GM12878 (cell line): ENCODE data around the gene MYO1E. TPM values are rescaled to one million over a fixed set of nuclear protein-coding genes. Genes with fewer than 3 reads are reported as not detected.

Source experiments
- ATAC-seq: fragments of 200-7000 bp; cut with Tn5 transposase; 3 replicates; pipeline ENCODE4 v1.9.1; 2020; ENCODE audit warnings: mild to moderate bottlenecking, moderate library complexity
- BruUV-seq: library from RNA; stranded (reverse); fragments of 400-500 nt; replicated peaks from 2 replicates; lab custom pipeline; 2021; lab: Mats Ljungman, UMichigan
- CTCF ChIA-PET: fragments of 300-600 bp; sonication (Branson Sonifier 250); formaldehyde crosslinking; extraction: SDS; loops from one replicate; lab custom pipeline; 2021; ENCODE audit warnings: inconsistent platforms; lab: Yijun Ruan, JAX
- POLR2A ChIA-PET: fragments of 350-600 bp; formaldehyde crosslinking; extraction: SDS; loops from one replicate; lab custom pipeline; 2021; ENCODE audit warnings: inconsistent platforms; lab: Charles Lee
- RAD21 ChIA-PET: fragments of 300-600 bp; sonication (Branson Sonifier 250); formaldehyde crosslinking; loops from one replicate; lab custom pipeline; 2023; ENCODE audit warnings: antibody characterized with exemption; ENCODE audit not compliant: unreplicated experiment; lab: Charles Lee
- SMC1A ChIA-PET: fragments of 300-600 bp; sonication (Branson Sonifier 250); formaldehyde crosslinking; loops from one replicate; lab custom pipeline; 2023; ENCODE audit not compliant: unreplicated experiment, uncharacterized antibody; lab: Charles Lee
- DNase-seq: peaks from one replicate; pipeline ENCODE4 v3.0.0-alpha.2; 2011; ENCODE audit warnings: low read depth, low spot score
- FAIRE-seq: peaks from 3 replicates; lab custom pipeline; 2011; peaks lifted over from hg19 to GRCh38; lab: Jason Lieb, UNC
- H2AFZ ChIP-seq: 2 replicates; pipeline ENCODE4 v1.6.0; 2011; ENCODE audit warnings: low read depth, low read length, control low read depth; ENCODE audit not compliant: control insufficient read depth
- H3K27ac ChIP-seq: 2 replicates; pipeline ENCODE4 v1.5.1; 2011; ENCODE audit warnings: control low read depth; ENCODE audit not compliant: control insufficient read depth, insufficient read depth
- H3K27me3 ChIP-seq, 2 experiments: replicated peaks in 1 of 2; 2 replicates each; pipeline versions ENCODE4 v1.6.0 to v1.6.1; 2011; ENCODE audit warnings: low read length in 1 of 2; ENCODE audit not compliant: control insufficient read depth in 2 of 2, insufficient read depth in 2 of 2
- H3K36me3 ChIP-seq, 2 experiments: 2 replicates each; pipeline ENCODE4 v1.5.1; 2011; ENCODE audit warnings: low read length in 1 of 2; ENCODE audit not compliant: control insufficient read depth in 2 of 2, insufficient read depth in 2 of 2
- H3K4me1 ChIP-seq: 2 replicates; pipeline ENCODE4 v1.6.1; 2011; ENCODE audit warnings: mild to moderate bottlenecking, low read length, moderate library complexity, mixed read lengths; ENCODE audit not compliant: control insufficient read depth, insufficient read depth
- H3K4me2 ChIP-seq: 2 replicates; pipeline ENCODE4 v1.6.0; 2011; ENCODE audit warnings: control low read depth; ENCODE audit not compliant: control insufficient read depth, insufficient read depth
- H3K4me3 ChIP-seq: fragments of 200-600 bp; sonication (generic); 2 replicates; pipeline ENCODE4 v1.5.1; 2016
- H3K79me2 ChIP-seq: 2 replicates; pipeline ENCODE4 v1.6.0; 2011; ENCODE audit warnings: low read length; ENCODE audit not compliant: control insufficient read depth, insufficient read depth
- H3K9ac ChIP-seq: 2 replicates; pipeline ENCODE4 v1.8.0; 2011; ENCODE audit warnings: low read length, control low read depth, mixed read lengths; ENCODE audit not compliant: control insufficient read depth, insufficient read depth
- H3K9me3 ChIP-seq: replicated peaks from 3 replicates; pipeline ENCODE4 v1.5.1; 2011; ENCODE audit warnings: mild to moderate bottlenecking, low read length; ENCODE audit not compliant: control insufficient read depth, insufficient read depth
- H4K20me1 ChIP-seq: 2 replicates; pipeline ENCODE4 v1.6.0; 2011; ENCODE audit not compliant: control insufficient read depth, insufficient read depth
- BMI1 ChIP-seq: fragments of 450-650 bp; IDR thresholded peaks from 2 replicates; pipeline ENCODE4 v1.6.1; 2016; ENCODE audit warnings: mild to moderate bottlenecking, moderate library complexity, borderline replicate concordance
- CEBPB ChIP-seq, 2 experiments: fragments of 150-350 bp in 1 of 2; IDR thresholded peaks; 2 replicates each; pipeline ENCODE4 v1.6.1; 2012 to 2014; ENCODE audit warnings: low read depth in 2 of 2, low read length in 2 of 2, borderline replicate concordance in 1 of 2, inconsistent platforms in 1 of 2
- CHD1 ChIP-seq: IDR thresholded peaks from 2 replicates; pipeline ENCODE4 v1.6.1; 2012; ENCODE audit warnings: low read depth, low read length, improper control_type of control experiment
- CREM ChIP-seq: IDR thresholded peaks from 2 replicates; pipeline ENCODE4 v1.6.1; 2014; ENCODE audit warnings: antibody characterized with exemption, low read depth
- ESRRA ChIP-seq: IDR thresholded peaks from 2 replicates; pipeline ENCODE4 v1.6.1; 2012; ENCODE audit warnings: mild to moderate bottlenecking, low read length, improper control_type of control experiment
- MEF2B ChIP-seq: fragments of 450-650 bp; IDR thresholded peaks from 2 replicates; pipeline ENCODE4 v1.6.1; 2018; ENCODE audit warnings: mild to moderate bottlenecking, moderate library complexity; ENCODE audit not compliant: partially characterized antibody, poor library complexity, severe bottlenecking
- TAF1 ChIP-seq: IDR thresholded peaks from 2 replicates; pipeline ENCODE4 v1.6.1; 2011; ENCODE audit warnings: mild to moderate bottlenecking, low read depth, low read length, borderline replicate concordance
- TCF12 ChIP-seq: IDR thresholded peaks from 2 replicates; pipeline ENCODE4 v1.6.1; 2011; ENCODE audit warnings: low read depth, mild to moderate bottlenecking, low read length
- ZNF207 ChIP-seq: fragments of 450-650 bp; IDR thresholded peaks from 2 replicates; pipeline ENCODE4 v1.6.1; 2014; ENCODE audit warnings: antibody characterized with exemption, mild to moderate bottlenecking, borderline replicate concordance
- ZNF24 ChIP-seq: fragments of 450-650 bp; IDR thresholded peaks from 2 replicates; pipeline ENCODE4 v1.6.1; 2017; ENCODE audit warnings: antibody characterized with exemption, mild to moderate bottlenecking
- ZNF274 ChIP-seq: IDR thresholded peaks from one replicate; pipeline ENCODE4 v1.8.0; 2011; ENCODE audit not compliant: insufficient read length, insufficient read depth
- WGBS: methylation state at CpG from one replicate; pipeline ENCODE4 v1.1.6; 2016; ENCODE audit warnings: low lambda C conversion rate; ENCODE audit not compliant: insufficient replicate concordance, insufficient coverage; ENCODE audit errors: missing lambda C conversion rate; 5-methylcytosine and 5-hydroxymethylcytosine counted together
- in situ Hi-C: fragments of 300-500 bp; cut with MboI; formaldehyde crosslinking; loops from 9 replicates; pipeline ENCODE4 v1.14.3; 2018; ENCODE audit warnings: mixed read lengths
- intact Hi-C: fragments of 100-400 bp; cut with micrococcal nuclease; formaldehyde crosslinking; loops from one replicate; pipeline ENCODE4 v1.14.2; 2022; ENCODE audit not compliant: unreplicated experiment
- polyA plus RNA-seq, 11 experiments: library from polyadenylated mRNA; depleted of rRNA in 4 of 11; unstranded in 6 of 11; stranded (reverse) in 5 of 11; fragments of >200 nt; fragmentation: Nextera tagmentation in 4 of 11; fragmentation: Illumina TruSeq in 1 of 11; extraction: Ambion mirVana in 4 of 11; extraction: Trizol in 1 of 11; gene quantifications; 1 replicate in 1 of 11; 2 replicates in 10 of 11; pipeline versions ENCODE4 v1.2.1 to v1.2.3, GENCODE V29; 2011 to 2016; ENCODE audit warnings: inconsistent platforms in 2 of 11, missing spikeins in 2 of 11, low read depth in 1 of 11
- total RNA-seq, 4 experiments: library from RNA; depleted of rRNA in 3 of 4; stranded (reverse); fragments of >200 nt in 3 of 4; fragmentation: Illumina TruSeq in 1 of 4; extraction: Trizol in 1 of 4; gene quantifications; 2 replicates each; pipeline versions ENCODE4 v1.2.1 to v1.2.3, GENCODE V29; 2013 to 2021
- TF ChIP-seq, protein P1 (sequence below): fragments of 450-650 bp; IDR thresholded peaks from 2 replicates; pipeline ENCODE4 v1.6.1; 2017; ENCODE audit warnings: mild to moderate bottlenecking, low read depth, inconsistent platforms; ENCODE audit not compliant: poor library complexity, severe bottlenecking
- TF ChIP-seq, protein P2 (sequence below): fragments of 450-650 bp; IDR thresholded peaks from 2 replicates; pipeline ENCODE4 v1.6.1; 2017; ENCODE audit warnings: low read depth, mild to moderate bottlenecking, moderate library complexity
- TF ChIP-seq, protein P3 (sequence below): fragments of 450-650 bp; IDR thresholded peaks from 2 replicates; pipeline ENCODE4 v1.6.1; 2017; ENCODE audit warnings: antibody characterized with exemption, mild to moderate bottlenecking, moderate library complexity

The MYO1E gene
- total and polyA plus RNA-seq, 10 of the 15 experiments (the other 5 are each of a cell fraction or from before 2014, with no cell fraction given), result 10.3 to 266 (median 64.9) TPM

DNA sequence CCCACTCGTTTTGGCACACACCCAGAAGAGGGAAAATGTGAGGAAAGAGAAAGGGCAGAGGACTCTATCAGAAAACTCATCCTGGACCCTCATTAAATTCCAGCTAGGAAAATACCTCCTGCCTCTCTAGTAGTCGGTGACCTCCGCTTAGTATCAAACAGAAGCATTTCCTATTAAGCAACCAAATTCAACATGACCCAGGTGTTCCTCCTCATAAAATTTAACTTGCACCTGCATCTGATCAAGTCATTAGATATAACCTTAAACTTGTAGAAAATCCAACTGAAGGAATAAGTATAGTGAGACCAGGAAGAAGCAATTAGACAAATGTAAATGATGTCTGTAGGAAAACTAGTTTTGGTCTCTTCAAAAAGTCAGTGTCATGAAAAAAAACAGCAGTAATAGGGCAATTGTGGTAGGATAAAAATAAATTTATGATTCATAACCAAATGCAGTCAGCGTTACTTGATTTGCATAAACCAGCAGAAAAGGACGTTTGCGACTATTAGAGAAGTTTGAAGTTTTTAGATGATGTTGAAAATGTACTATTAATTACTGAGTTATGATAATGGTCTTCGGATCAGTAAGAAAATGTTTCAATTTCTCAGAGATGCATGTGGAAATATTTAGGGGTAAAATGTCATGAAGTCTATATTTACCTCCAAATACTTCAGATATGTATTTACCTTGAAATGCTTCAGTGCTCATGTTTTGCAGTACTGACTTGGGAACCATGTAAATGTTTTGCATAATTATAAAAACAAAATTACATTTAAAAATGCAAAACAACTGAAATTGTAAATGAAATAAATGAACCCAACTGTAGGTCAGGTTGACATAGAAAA lies 121.4 kb downstream of the MYO1E start (continued):
- TF ChIP-seq, protein P1, sequence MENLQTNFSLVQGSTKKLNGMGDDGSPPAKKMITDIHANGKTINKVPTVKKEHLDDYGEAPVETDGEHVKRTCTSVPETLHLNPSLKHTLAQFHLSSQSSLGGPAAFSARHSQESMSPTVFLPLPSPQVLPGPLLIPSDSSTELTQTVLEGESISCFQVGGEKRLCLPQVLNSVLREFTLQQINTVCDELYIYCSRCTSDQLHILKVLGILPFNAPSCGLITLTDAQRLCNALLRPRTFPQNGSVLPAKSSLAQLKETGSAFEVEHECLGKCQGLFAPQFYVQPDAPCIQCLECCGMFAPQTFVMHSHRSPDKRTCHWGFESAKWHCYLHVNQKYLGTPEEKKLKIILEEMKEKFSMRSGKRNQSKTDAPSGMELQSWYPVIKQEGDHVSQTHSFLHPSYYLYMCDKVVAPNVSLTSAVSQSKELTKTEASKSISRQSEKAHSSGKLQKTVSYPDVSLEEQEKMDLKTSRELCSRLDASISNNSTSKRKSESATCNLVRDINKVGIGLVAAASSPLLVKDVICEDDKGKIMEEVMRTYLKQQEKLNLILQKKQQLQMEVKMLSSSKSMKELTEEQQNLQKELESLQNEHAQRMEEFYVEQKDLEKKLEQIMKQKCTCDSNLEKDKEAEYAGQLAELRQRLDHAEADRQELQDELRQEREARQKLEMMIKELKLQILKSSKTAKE, result peak; percentile 84
- TF ChIP-seq, protein P2, sequence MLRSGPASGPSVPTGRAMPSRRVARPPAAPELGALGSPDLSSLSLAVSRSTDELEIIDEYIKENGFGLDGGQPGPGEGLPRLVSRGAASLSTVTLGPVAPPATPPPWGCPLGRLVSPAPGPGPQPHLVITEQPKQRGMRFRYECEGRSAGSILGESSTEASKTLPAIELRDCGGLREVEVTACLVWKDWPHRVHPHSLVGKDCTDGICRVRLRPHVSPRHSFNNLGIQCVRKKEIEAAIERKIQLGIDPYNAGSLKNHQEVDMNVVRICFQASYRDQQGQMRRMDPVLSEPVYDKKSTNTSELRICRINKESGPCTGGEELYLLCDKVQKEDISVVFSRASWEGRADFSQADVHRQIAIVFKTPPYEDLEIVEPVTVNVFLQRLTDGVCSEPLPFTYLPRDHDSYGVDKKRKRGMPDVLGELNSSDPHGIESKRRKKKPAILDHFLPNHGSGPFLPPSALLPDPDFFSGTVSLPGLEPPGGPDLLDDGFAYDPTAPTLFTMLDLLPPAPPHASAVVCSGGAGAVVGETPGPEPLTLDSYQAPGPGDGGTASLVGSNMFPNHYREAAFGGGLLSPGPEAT, result peak; percentile 49; the same call in 1 of the 2 replicates
- TF ChIP-seq MEF2B (peak; percentile 83), TAF1 (no peak), ZNF274 (no peak)
- TF ChIP-seq, all 136 proteins: peak for 38

DNA sequence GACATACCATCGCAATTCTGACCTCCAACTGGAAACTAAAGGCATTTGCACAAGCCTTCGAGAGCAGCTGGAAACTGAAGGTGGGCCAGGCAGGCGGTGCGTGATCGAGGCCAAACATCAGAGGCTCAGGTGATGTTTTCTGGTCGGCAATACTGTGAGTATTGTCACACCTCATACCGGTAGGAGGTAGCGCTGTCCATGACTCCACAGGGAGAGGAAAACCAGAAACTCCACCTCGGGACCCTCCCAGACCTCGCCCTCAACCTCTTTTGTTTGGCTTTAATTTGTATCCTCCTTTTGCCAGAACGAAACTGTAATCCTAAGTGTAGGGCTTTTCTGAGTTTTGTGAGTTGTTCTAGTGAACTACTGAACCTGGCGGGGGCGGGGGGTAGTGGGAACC lies 122.4 kb downstream of the MYO1E start:
- Histone ChIP-seq H3K27me3 (no peaks in the 10 kb centered on the region), H3K4me2 (peak overlapping the region; percentile 58), H3K4me3 (no peak overlapping the region), H3K79me2 (peaks cover 37% of the 10 kb centered on the region), H2AFZ (no peak overlapping the region), H3K4me1 (peaks cover 47% of the 10 kb centered on the region), H3K36me3 (peaks cover 0 to 32% of the 10 kb centered on the region in 2 experiments; a peak in 2 of 4 replicates), H3K27ac (peak overlapping the region; percentile 73), H4K20me1 (no peaks in the 10 kb centered on the region), H3K9me3 (no peaks in the 10 kb centered on the region), H3K9ac (peak overlapping the region; percentile 33)
- ATAC-seq (no peak), DNase-seq (no peak), FAIRE-seq (no peak)
- SMC1A ChIA-PET, result interaction anchor here (0.8 to 1.8 kb wide), 10 partner anchors 10 to 251 kb away, joined by 3 to 6 read pairs (median 4); no protein-coding TSS in a partner anchor
- BruUV-seq, result no TSS peak
- CTCF ChIA-PET, result interaction anchor here (0.9 to 1.5 kb wide), 5 partner anchors 49 to 243 kb away, joined by 3 to 5 read pairs (median 3); no protein-coding TSS in a partner anchor
- RAD21 ChIA-PET, result interaction anchor here (0.9 to 8.6 kb wide), 5 partner anchors 14 to 161 kb away, joined by 4 to 99 read pairs (median 46); no protein-coding TSS in a partner anchor
- WGBS, result 87% methylated on average over 13 of the region's 13 CpGs
- in situ Hi-C loops (no loop called here), intact Hi-C loops (loop anchor here (2.0 kb wide), 1 partner anchor 49 kb away; no protein-coding TSS in a partner anchor)
- POLR2A ChIA-PET, result interaction anchor here (0.8 to 1.3 kb wide), 7 partner anchors 9 to 162 kb away, joined by 3 to 5 read pairs (median 3); no protein-coding TSS in a partner anchor
- TF ChIP-seq, protein P3, sequence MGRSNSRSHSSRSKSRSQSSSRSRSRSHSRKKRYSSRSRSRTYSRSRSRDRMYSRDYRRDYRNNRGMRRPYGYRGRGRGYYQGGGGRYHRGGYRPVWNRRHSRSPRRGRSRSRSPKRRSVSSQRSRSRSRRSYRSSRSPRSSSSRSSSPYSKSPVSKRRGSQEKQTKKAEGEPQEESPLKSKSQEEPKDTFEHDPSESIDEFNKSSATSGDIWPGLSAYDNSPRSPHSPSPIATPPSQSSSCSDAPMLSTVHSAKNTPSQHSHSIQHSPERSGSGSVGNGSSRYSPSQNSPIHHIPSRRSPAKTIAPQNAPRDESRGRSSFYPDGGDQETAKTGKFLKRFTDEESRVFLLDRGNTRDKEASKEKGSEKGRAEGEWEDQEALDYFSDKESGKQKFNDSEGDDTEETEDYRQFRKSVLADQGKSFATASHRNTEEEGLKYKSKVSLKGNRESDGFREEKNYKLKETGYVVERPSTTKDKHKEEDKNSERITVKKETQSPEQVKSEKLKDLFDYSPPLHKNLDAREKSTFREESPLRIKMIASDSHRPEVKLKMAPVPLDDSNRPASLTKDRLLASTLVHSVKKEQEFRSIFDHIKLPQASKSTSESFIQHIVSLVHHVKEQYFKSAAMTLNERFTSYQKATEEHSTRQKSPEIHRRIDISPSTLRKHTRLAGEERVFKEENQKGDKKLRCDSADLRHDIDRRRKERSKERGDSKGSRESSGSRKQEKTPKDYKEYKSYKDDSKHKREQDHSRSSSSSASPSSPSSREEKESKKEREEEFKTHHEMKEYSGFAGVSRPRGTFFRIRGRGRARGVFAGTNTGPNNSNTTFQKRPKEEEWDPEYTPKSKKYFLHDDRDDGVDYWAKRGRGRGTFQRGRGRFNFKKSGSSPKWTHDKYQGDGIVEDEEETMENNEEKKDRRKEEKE, result no peak
- TF ChIP-seq TCF12, result no peak
- TF ChIP-seq ZNF24, result no peak
- no peak for TF ChIP-seq ZNF207
- TF ChIP-seq CREM, result no peak
- no peak for TF ChIP-seq ESRRA
- no peak for TF ChIP-seq BMI1
- no peak for TF ChIP-seq CHD1
- TF ChIP-seq CEBPB (IDR thresholded peaks at IDR 0.05; ENCODE audit: borderline replicate concordance in 1 of 2, low read depth in 2 of 2, low read length in 2 of 2), result no peak
